Fibroblast of upper back skin (primary cell): ENCODE measurements around the gene TSPO.
A peak's percentile ranks its signal among the peaks of the same experiment; 100 is the strongest.

Experiments
- DNase-seq: peaks from one replicate; pipeline ENCODE4 v3.0.0-alpha.2; 2013

The TSPO gene

DNA sequence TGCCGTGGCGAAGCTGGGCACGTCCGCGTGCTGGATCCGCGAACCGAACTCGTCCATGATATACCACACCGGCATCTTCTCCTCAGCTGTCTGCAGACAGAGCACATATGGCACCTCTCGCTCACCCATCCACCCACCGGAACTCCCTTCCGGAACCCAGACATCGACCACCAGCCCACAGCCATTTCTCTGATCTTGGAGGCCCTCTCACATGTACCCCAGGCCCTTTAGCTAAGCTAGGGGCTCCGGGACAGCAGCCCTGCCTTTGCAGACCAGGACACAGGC is 28.5 kb downstream of the TSPO start:
- no peak for DNase-seq

DNA sequence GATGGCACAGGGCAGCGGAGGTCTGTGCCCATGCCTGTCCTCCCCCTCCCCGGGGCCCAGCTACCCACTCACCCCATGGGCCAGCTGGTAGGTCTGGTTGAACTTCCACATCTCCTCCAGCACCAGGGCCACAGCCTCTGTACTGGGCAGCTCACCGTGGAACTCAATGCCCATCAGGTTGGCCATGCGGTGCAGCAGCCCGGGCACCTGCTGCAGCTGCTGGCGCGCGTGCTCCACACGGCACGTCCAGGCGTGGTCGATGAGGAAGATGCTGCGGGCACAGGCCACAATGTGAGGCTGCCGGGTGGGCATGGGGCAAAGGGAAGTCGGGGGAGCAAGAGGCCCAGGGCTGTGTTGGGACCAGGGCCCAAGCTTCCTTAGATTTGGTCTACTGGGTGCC is 29.3 kb downstream of the TSPO start:
- DNase-seq = no peak

GRCh38 chr22:43181321-43182076 is 30.1 kb downstream of the TSPO start:
- no peak for DNase-seq

- DNase-seq = no peak
Observed at GRCh38 chr22:43182118-43182517, 30.8 kb downstream of the TSPO start.

- no peak for DNase-seq
Observed at GRCh38 chr22:43182726-43183125, 31.4 kb downstream of the TSPO start.

DNA sequence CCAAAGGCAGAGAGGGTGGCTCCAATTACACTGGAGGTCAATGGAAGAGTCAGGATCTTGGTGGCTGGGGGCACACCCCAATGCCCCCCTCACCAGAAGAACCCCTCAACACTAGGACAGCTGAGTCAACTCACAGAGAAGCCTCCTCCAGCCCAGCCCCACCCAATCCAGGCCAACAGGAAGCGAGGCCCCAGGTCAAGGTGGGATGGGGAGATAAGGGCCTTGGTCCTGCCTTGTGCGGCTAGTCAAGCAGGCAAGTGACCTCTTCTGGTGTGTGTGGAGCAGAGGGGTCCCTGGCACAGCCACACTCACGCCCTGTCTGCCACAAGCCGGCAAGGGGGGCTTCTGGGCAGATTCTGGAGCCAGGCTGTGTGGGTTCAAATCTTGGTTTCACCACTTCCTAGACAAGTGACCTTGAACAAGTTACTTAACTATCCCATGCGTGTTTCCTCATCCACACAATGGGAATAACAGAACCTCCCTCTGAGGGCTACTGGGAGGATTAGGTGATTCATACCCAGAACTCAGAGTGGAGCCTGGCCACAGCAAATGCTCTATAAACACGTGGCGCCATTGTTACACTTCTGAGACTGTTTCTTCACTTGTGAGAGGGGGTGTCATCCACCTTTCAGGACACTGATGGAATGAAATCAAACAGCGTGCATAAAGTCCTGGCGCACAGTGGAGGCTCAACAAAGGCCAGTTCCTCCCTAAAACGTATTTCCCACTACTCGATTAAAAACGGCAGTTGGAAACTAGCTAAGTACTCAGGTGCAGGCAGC is 32.3 kb downstream of the TSPO start:
- DNase-seq = peak; percentile 27

DNA sequence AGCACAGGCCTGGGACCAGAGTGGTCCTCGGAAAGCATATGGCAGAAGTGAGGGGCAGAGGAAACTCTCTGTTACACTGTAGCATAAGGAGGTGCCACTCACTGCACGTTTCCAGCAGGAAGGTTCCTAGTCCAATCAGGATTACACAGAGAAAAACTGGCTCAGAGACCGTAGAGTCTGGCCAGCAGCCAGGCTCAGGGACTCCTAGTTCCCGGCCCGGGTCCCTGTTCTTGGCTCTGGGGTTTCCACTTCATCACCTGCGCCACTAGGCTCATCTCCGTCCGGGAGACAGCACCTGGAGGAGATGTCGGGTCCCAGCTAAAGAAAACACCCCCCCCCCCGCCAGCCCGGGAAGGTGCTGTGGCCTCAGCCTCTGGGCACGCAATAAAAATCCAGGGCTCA is 34.5 kb downstream of the TSPO start:
- peak; percentile 27 for DNase-seq

DNA sequence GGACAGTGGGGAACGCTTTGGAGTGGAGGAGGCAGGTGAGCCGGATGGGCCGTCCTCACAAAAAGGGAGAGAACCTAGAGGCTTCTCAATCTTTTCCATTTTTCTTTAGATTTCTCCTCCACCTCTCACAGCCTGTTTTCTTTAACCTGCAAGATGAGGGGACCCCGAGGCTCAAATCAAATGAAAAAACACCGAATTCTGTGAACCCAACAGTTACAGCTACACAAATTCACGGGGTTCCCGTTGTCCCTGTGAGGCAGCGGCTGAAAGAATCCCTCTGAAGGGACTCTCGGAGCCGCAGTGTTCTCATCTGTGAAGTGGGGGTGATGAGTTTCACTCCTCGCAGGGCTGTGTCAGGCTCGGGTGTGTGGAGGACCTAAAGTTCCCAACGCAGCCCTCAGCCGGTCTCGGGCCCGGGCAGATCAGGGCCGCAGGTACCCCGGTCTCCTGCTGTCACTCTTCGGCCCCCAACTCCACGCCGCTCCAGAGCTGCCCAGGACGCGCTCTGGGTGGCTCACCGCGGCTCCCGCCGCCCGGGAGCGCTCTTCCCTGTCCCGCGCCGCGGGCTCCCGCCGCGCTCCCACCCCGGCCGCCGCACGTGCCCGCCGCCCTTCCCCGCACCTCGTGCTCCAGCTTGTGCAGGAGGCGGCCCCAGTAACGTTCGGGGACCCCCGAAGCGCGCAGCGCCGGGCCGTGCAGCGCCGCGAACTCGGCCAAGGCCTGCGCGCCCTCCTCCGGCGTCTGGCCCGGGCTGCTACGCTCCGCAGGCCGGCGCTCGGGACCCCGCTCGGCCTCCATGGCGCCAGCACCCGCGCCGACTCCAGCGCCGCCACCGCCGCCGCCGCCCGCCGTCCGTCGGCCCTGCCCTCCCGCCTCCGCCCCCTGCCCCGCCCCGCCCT is 35.2 kb downstream of the TSPO start, which contains the start of gene TTLL12:
TSS of gene TTLL12 (minus strand) at position 863 of the 899 bp plus-strand sequence. CDS start at position 798, 65 bp downstream.
- DNase-seq = peak; percentile 48

DNA sequence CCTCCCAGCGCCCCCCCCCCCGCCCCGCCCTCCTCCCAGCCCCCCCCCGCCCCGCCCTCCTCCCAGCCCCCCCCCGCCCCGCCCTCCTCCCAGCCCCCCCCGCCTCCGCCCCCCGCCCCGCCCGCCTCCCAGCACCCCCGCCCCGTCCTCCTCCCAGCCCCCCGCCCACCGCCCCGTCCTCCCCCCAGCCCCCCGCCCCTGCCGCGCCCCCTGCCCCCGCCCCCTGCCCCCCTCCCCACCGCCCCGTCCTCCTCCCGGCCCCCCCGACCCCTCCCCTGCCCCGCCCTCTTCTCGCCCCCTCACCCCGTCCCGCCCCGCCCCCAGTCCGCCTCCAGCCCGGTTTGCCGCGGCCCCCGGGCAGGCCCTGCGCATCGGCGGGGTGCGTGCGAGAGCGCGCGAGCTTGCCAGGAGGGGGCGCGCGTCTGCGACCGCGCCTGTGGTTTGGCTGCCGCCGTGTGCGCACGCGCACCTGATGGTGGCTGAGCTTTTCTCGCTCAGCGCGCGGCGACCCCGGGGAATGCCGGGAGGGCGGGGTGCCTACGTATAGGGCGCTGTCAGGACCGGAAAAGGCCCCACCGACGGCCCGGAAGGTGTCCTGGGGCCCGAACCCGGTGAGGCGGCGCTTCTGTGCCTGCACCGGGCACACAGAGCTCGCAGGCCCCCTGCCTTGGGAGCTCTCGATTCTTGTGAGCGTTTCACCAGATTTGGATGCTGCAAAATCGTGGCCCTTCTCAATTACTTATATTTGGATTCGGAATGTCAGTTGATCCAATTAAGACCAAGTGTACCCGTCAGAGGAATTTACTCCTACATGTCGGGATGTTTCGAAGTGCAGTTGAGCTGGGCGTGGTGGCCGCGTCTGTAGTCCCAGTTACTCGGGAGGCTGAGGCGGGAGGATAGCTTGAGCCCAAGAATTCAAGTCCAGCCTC is 36.1 kb downstream of the TSPO start:
- peak; percentile 94 for DNase-seq

DNA sequence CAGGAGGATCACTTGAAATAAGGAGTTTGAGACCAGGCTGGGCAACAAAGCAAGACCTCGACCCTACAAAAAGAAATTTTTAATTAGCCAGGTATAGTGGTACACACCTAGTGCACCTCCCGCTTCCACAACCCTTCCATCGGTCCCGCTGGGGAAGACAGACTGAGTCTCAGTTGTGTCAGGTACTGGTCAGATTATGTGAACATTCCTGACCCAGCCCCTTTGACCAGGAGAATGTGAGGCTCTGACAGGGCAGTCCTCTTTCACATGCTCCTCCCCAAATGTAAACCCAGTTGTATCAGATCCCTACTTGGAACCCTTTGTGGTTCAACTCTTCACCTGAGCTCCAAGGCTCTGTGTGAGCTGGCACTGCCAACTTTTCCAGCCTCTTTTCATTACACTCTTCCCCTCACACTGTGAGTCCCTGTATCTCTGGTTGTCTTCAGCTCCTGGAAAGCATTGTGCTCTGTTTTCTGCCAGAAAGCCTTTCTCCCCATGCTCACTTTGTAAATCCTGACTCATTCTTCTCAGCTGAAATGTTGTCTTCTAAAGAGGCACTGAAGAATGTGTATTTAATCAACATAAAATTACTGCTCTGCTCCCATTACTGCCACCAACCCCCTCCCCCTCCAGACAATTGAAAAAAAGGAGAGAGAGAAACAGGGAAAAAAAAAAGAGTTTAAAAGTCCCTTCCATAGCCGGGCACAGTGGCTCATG is 37.6 kb downstream of the TSPO start:
- DNase-seq = no peak

DNA sequence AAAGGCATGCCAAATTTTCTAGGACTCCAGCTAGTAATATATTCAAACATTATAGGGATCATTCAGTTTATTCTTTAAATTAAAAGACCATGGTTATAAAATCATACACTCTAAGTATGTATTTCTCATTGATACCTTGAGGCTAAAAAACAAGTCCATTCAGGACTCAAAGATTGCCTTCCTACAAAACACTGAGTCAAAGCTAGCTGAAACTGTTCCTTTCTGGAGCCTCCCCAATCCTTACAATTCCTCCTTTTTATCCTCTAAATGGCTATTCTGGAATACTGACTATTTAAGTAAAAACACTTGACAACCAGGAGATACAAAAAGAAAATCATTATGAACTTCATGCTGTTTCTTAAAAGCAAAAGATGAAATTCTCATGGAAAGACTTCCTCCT is 40.5 kb downstream of the TSPO start:
- no peak for DNase-seq

GRCh38 chr22:43197271-43197941 is 46.0 kb downstream of the TSPO start:
- peak; percentile 34 for DNase-seq

DNA sequence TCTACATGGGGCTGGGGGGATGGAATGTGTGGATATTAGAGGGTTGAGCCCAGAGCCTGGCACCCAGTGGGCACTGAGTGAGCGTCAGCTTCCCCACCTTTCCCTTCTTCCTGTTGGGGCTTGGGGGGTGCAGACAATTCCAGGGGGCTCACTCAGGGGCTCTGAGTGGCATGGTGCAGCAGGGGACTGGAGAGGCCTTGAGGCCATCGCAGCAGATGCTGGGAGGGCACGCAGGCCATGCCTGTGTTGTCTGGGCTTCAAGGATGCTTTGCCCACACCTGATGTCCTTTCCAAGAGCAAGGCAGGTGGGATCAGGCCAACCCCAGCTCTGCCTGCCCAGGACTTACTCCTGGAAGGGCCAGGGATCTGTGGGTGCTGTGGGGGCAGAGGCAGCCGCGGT is 46.8 kb downstream of the TSPO start:
- DNase-seq = no peak

- no peak for DNase-seq
Observed at GRCh38 chr22:43198936-43199335, 47.6 kb downstream of the TSPO start.

DNA sequence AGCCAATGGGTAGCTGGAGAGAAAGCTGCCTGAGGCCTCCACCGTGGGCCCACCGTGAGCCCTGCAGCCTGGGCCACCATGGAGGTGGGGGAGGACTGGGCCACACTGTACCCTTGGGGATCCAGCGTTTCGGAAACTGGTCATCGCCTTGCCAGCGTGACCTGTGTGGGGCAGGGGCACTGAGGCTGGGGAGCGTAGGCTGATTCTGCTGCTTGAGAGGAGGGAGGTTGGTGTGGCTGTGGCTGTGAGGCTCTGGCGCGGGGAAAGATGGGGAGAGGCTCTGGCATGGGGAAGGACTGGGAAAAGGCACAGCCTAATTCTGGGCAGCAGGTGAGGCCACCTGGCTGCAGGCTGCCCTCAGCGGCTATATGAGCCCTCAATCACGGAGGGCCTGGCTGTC is 48.2 kb downstream of the TSPO start:
- no peak for DNase-seq

DNA sequence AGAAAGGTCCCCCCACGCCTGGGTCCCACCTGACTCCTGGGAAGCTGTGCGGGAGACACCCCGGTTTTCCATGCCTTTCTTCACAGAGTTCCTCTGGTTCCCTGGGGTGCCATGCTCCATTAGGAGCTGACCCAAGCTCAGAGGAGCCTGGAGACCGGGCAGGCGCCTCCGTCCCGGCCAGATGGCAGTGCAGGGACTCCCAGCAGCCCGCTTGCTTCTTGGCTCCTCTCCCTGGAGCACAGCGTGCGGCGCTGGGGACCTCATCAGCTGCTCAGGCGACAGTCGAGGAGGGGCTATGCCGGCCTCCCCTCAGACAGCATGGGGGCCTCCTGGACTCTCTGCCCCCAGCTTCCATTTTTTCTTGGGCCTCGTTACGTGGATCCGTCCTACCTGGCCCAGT is 48.7 kb downstream of the TSPO start:
- no peak for DNase-seq

DNA sequence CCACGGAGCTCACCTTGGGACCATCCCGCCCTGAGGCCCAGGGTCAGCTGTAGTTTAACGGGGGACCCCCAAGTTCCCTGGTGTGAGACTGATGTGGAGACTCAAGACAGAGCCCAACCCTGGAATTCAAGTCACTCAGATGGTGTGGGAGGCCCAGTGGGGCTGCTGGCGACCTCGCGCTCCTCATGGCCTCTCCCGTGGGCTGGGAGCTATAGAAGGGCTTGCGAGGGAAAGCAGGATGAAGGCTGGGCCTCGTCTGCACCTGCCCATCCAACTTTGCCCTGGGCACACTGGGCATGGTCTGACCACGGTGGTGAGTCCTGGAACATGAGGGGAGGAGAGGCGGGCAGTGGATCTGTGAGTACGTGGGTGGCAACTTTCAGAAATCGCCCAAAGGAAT is 49.2 kb downstream of the TSPO start:
- DNase-seq = no peak

DNA sequence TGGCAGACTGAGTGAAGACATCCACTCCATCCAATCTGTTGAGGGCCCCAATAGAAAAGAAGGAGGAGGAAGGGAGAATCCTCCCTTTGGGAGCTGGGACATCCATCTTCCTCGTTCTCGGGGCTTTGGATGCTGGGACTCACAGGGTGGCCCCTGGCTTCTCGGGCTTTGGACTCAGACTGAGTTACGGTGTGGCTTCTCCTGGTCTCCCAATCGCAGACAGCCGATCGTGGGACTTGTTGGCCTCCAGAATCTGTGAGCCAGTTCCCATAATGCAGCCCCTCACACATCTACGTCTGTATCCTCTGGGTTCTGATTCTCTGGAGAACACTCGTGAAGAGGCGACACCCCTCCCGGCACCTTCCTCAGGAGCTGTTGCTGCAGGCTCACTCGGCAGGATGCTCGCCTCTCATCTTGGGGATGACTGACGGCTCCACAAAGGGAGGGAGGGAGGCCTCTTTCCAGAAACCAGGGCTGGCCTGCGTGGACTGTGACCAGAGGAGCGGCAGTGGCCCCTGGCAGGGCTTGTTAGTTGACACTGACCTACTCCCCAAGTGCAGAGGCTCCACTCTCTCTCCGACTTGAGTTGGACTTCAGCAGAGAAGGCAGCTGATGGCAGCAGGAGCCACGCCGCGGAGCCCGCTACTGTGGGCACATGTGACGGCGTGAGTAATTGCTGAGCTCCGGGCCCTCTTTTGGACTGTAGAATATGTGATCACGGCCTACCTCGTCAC is 50.3 kb downstream of the TSPO start:
- DNase-seq = no peak

- DNase-seq = no peak
Observed at GRCh38 chr22:43202326-43202725, 51.0 kb downstream of the TSPO start.

DNA sequence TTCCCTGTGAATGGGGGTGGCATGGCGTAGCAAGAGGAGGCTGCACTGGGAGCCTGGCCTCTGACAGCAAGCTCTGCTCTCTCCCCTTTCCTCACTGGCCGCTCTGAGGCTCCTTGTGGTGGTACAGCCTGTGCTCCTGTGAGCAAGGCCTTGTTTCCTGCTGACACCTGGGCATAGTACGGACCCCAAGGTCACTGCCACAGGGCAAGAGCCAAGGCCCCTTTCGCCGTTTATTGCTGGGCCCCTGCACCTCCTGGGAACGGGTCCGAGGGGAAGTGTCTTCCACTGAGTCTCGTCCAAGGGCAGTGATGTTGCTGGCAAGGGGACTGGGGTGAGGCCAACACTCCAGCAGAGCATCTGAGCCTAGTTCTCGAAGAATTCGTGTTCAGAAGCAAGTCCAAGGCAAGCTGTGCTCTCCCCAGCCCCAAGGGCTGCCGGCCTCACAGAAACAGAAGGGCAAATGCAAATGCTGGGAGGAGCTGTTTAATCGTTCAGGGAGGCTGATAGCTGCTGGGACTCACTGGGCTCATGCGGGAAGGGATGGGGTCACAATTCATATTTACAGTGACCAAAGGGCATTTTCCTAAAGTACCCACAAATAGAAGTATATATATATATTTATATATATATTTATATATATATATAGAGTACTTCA is 51.5 kb downstream of the TSPO start:
- DNase-seq = no peak
